ENCODE results near the gene SPATA13. TPM values are rescaled to one million over a fixed set of nuclear protein-coding genes. Genes with fewer than 3 reads are reported as not detected.

The SPATA13 gene
- total RNA-seq, 1 experiment from 2014 or later: 14.1 TPM

GRCh38 chr13:24339937-24340607 is 179.6 kb downstream of the SPATA13 start:
- H3K9me3 Mint-ChIP-seq: peaks cover 6 to 26% of the 10 kb centered on the region in 2 experiments; a peak in 4 of 5 replicates
- H4K8ac ChIP-seq (replicated peaks; ENCODE audit: insufficient read length, low read depth, low read length): no peak overlapping the region
- no peak overlapping the region for H3K27ac ChIP-seq (ENCODE audit: insufficient read length, low read depth, low read length)
- H3K4ac ChIP-seq (ENCODE audit: low read depth, low read length): no peak overlapping the region
- no peak overlapping the region for H2AK5ac ChIP-seq (ENCODE audit: insufficient read length, low read length)
- no peak overlapping the region for H3K18ac ChIP-seq (ENCODE audit: insufficient read length, low read depth, low read length)
- no peaks in the 10 kb centered on the region for H3K9me3 ChIP-seq (ENCODE audit: control insufficient read depth, low read depth, low read length)
- H3K36me3 Mint-ChIP-seq (ENCODE audit: insufficient read depth in 1 of 3, low read depth in 3 of 3): no peaks in the 10 kb centered on the region; a peak in 1 of 7 replicates
- TF ChIP-seq, protein P1, sequence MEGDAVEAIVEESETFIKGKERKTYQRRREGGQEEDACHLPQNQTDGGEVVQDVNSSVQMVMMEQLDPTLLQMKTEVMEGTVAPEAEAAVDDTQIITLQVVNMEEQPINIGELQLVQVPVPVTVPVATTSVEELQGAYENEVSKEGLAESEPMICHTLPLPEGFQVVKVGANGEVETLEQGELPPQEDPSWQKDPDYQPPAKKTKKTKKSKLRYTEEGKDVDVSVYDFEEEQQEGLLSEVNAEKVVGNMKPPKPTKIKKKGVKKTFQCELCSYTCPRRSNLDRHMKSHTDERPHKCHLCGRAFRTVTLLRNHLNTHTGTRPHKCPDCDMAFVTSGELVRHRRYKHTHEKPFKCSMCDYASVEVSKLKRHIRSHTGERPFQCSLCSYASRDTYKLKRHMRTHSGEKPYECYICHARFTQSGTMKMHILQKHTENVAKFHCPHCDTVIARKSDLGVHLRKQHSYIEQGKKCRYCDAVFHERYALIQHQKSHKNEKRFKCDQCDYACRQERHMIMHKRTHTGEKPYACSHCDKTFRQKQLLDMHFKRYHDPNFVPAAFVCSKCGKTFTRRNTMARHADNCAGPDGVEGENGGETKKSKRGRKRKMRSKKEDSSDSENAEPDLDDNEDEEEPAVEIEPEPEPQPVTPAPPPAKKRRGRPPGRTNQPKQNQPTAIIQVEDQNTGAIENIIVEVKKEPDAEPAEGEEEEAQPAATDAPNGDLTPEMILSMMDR (conservative IDR thresholded peaks at IDR 0.05): no peak
- no peak overlapping the region for H3K23ac ChIP-seq (ENCODE audit: insufficient read length, low read depth, low read length)
- no peak overlapping the region for H4K5ac ChIP-seq (ENCODE audit: insufficient read length, low read depth, low read length)
- no peak overlapping the region; a peak in 1 of 7 replicates for H3K27ac Mint-ChIP-seq
- H3K23me2 ChIP-seq (ENCODE audit: insufficient read length, low read depth, low read length, poor library complexity, severe bottlenecking): no peaks in the 10 kb centered on the region
- no peak overlapping the region for H2BK120ac ChIP-seq (ENCODE audit: low read depth, low read length, poor library complexity, severe bottlenecking)
- H3K27me3 Mint-ChIP-seq (ENCODE audit: low read depth): no peaks in the 10 kb centered on the region; the same call in none of the 2 replicates
- no peaks in the 10 kb centered on the region for H3K27me3 ChIP-seq (ENCODE audit: insufficient read depth, low read length)
- no peak overlapping the region for H2BK12ac ChIP-seq (ENCODE audit: insufficient read length, low read depth, low read length)
- H3K9ac ChIP-seq (ENCODE audit: extremely low read depth, insufficient read length, low read length): no peak overlapping the region
- no peak overlapping the region; the same call in 1 of the 2 replicates for H3K14ac ChIP-seq (ENCODE audit: insufficient read depth, low read length)
- WGBS (ENCODE audit: extremely low coverage, insufficient read length, low lambda C conversion rate): no CpG with 5 or more reads among the region's 35 CpGs
- no peak overlapping the region for H4K91ac ChIP-seq (ENCODE audit: insufficient read length, low read depth, low read length)
- H2AFZ ChIP-seq (ENCODE audit: low read length): no peak overlapping the region
- no peak overlapping the region for H3T11ph ChIP-seq (ENCODE audit: low read length)
- H4K20me1 ChIP-seq (ENCODE audit: control insufficient read depth, insufficient read depth, insufficient read length): no peaks in the 10 kb centered on the region
- H2BK20ac ChIP-seq (ENCODE audit: low read depth, low read length, poor library complexity, severe bottlenecking): no peak overlapping the region
- H3K4me2 ChIP-seq (ENCODE audit: insufficient read depth, insufficient read length, low read length): no peak overlapping the region
- no peaks in the 10 kb centered on the region for H3K79me2 ChIP-seq (ENCODE audit: insufficient read depth, low read length)
- no peak overlapping the region for H3K4me3 Mint-ChIP-seq
- no peak overlapping the region for H3K56ac ChIP-seq (ENCODE audit: insufficient read length, low read depth, low read length)
- no peak overlapping the region for H2BK15ac ChIP-seq (ENCODE audit: low read depth, low read length)
- H3K4me1 ChIP-seq (ENCODE audit: insufficient read depth, low read length): no peaks in the 10 kb centered on the region
- no peaks in the 10 kb centered on the region for H3K79me1 ChIP-seq (ENCODE audit: insufficient read depth, low read depth, low read length, poor library complexity, severe bottlenecking)
- H3K4me1 Mint-ChIP-seq: no peaks in the 10 kb centered on the region
- H2BK5ac ChIP-seq (ENCODE audit: insufficient read length, low read length): no peak overlapping the region
- no peak for DNase-seq

All from H9 (cell line).